Aorta (tissue), 5 donors: ENCODE results near the gene ERG. TPM values are rescaled to one million over a fixed set of nuclear protein-coding genes. Genes with fewer than 3 reads are reported as not detected.

Source experiments
- ATAC-seq: fragments of 200-7000 bp; cut with Tn5 transposase; one replicate; pipeline ENCODE4 v1.9.1; 2022; ENCODE audit warnings: moderate library complexity; ENCODE audit not compliant: low FRiP score
- DNase-seq, 2 donors: peaks; one replicate each; pipeline ENCODE4 v3.0.0-alpha.2; 2020
- H3K27ac ChIP-seq, 2 donors: one replicate each; pipeline ENCODE4 v1.5.1; 2013; ENCODE audit warnings: low read length in 2 of 2, mild to moderate bottlenecking in 2 of 2, moderate library complexity in 2 of 2, control low read depth in 1 of 2, inconsistent platforms in 1 of 2, low read depth in 1 of 2
- H3K27me3 ChIP-seq, 2 donors: one replicate each; pipeline ENCODE4 v1.6.1; 2013; ENCODE audit warnings: control low read depth in 1 of 2, low read length in 1 of 2, mild to moderate bottlenecking in 1 of 2, moderate library complexity in 1 of 2; ENCODE audit not compliant: insufficient read depth in 2 of 2, control insufficient read depth in 1 of 2
- H3K36me3 ChIP-seq, 2 donors: one replicate each; pipeline ENCODE4 v1.6.1; 2013; ENCODE audit warnings: control low read depth in 1 of 2, low read length in 1 of 2, mild to moderate bottlenecking in 1 of 2; ENCODE audit not compliant: insufficient read depth in 2 of 2, control insufficient read depth in 1 of 2
- H3K4me1 ChIP-seq, 2 donors: one replicate each; pipeline ENCODE4 v1.6.1; 2013; ENCODE audit warnings: low read length in 2 of 2, control low read depth in 1 of 2, mild to moderate bottlenecking in 1 of 2, moderate library complexity in 1 of 2; ENCODE audit not compliant: insufficient read depth in 2 of 2, control insufficient read depth in 1 of 2
- H3K4me3 ChIP-seq, 2 donors: one replicate each; pipeline ENCODE4 v1.5.1; 2013; ENCODE audit warnings: low read length in 2 of 2, control low read depth in 1 of 2, mild to moderate bottlenecking in 1 of 2
- H3K9me3 ChIP-seq: one replicate; pipeline ENCODE4 v1.6.1; 2013; ENCODE audit warnings: mild to moderate bottlenecking, low read length; ENCODE audit not compliant: control insufficient read depth
- WGBS, 2 donors: extraction: QIAGEN DNeasy Blood & Tissue Kit; methylation state at CpG; one replicate each; pipeline ENCODE4 v1.1.7; 2013; 5-methylcytosine and 5-hydroxymethylcytosine counted together
- intact Hi-C, 2 donors: fragments of 100-400 bp; cut with DNase I; formaldehyde crosslinking; loops; one replicate each; pipeline versions ENCODE4 v1.14.2 to v1.15.0; 2022
- polyA plus RNA-seq, 2 donors: library from polyadenylated mRNA; stranded (reverse); fragments of 200-250 nt; gene quantifications; one replicate each; pipeline ENCODE4 v1.2.3, GENCODE V29; 2013
- total RNA-seq, 2 donors: library from RNA; stranded (reverse); fragmentation: NEBNext Ultra II Directional; extraction: Animal tissue kit (Norgen Biotek cat#: 25700); gene quantifications; one replicate each; pipeline ENCODE4 v1.2.1, GENCODE V29; 2021
- donor health status: healthy with polysubstance abuse.
- donor health status: Bipolar disorder and iron deficiency.
- donor health status: DM: no; HTN: no; CAD: no.
- donor health status: DM: no; HTN: no; CAD: no.
- donor health status: DM: yes; HTN: yes; CAD: no.

Gene ERG
- total and polyA plus RNA-seq, 4 donors, result 33.5 to 133 (median 86.4) TPM

- no peaks in the 10 kb centered on the region for H3K27me3 ChIP-seq
- no peak for DNase-seq
- peak overlapping the region; percentile 58 to 65 for H3K4me3 ChIP-seq
- 7 to 8% methylated on average over 9 of the region's 9 CpGs for WGBS, 2 donors
- peak overlapping the region in 1 of 2 donors; percentile 69 for H3K27ac ChIP-seq
- no peaks in the 10 kb centered on the region for H3K9me3 ChIP-seq
- H3K4me1 ChIP-seq, result peaks cover 0 to 7% of the 10 kb centered on the region in 2 donors
- peak; percentile 86 for ATAC-seq
- intact Hi-C loops, result loop anchor here (1.0 to 10.0 kb wide), 5 partner anchors 151 to 629 kb away; no protein-coding TSS in a partner anchor
- H3K36me3 ChIP-seq, result no peaks in the 10 kb centered on the region
Observed at GRCh38 chr21:38505654-38506523, 7.6 kb upstream of the ERG start.

DNA sequence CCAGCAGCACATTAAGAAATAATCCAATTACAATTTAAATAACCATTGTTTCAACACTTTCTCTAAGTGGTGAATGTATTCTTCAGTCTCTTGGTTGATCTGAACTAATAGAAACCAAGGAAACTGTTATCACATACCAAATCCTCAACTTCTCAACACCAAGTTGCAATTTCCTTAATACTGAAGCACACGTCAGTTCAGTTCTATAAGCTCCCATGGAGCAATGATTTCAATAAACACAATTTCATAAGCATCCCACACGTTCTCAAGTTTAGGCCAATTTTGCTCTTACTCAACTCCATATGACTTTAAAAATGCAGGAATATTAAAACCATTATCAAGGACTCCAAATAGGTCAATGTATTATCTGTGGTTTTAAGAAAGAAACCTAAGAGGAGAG lies 5.8 kb upstream of the ERG start:
- Histone ChIP-seq H3K36me3 (no peaks in the 10 kb centered on the region), H3K27me3 (no peaks in the 10 kb centered on the region), H3K9me3 (no peaks in the 10 kb centered on the region), H3K27ac (peak overlapping the region; percentile 23 to 97), H3K4me3 (peak overlapping the region; percentile 54 to 92), H3K4me1 (peaks cover 0 to 3% of the 10 kb centered on the region in 2 donors)
- intact Hi-C loops, result loop anchor here (10.0 kb wide), 1 partner anchor 631 kb away; no protein-coding TSS in a partner anchor
- WGBS, 2 donors, result 8 to 9% methylated on average over 2 of the region's 2 CpGs
- ATAC-seq (no peak), DNase-seq (no peak)

GRCh38 chr21:38503583-38503982 lies 5.3 kb upstream of the ERG start:
- ATAC-seq (peak; percentile 44), DNase-seq (peak in 1 of 2 donors; percentile 71)
- 3 to 7% methylated on average over 10 of the region's 10 CpGs for WGBS, 2 donors
- intact Hi-C loops, result loop anchor here (10.0 kb wide), 1 partner anchor 631 kb away; no protein-coding TSS in a partner anchor
- no peaks in the 10 kb centered on the region for H3K9me3 ChIP-seq
- peak overlapping the region; percentile 54 to 92 for H3K4me3 ChIP-seq
- H3K27ac ChIP-seq, result peak overlapping the region; percentile 44 to 97
- H3K36me3 ChIP-seq, result no peaks in the 10 kb centered on the region
- H3K4me1 ChIP-seq, result peaks cover 0 to 4% of the 10 kb centered on the region in 2 donors
- no peaks in the 10 kb centered on the region for H3K27me3 ChIP-seq

DNA sequence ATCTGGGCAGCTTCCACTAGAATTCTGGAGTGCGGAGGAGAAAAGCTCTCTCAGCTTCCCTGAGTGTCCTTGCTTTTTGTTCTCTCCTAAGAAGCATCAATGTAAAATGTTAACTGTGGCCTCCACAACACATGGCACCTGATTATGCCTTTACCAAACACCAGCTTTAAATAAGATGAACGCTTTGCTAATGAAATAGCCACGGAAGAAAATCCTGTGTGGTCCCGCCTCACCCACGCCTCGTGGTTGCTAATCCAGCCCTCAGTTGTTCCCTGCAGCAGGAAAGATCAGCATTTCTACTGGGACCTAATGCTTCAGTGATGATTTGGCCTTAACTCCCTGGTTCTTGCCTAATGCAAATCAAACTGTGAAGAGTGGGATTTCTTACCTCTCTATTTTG lies 1.8 kb upstream of the ERG start:
- Histone ChIP-seq H3K27me3 (no peaks in the 10 kb centered on the region), H3K9me3 (no peaks in the 10 kb centered on the region), H3K36me3 (no peaks in the 10 kb centered on the region), H3K4me3 (no peak overlapping the region), H3K27ac (peak overlapping the region; percentile 2 to 16), H3K4me1 (peaks cover 4 to 7% of the 10 kb centered on the region in 2 donors)
- ATAC-seq (no peak), DNase-seq (no peak)
- WGBS, 2 donors, result 15 to 23% methylated on average over 6 of the region's 6 CpGs
- intact Hi-C loops, result loop anchor here (10.0 kb wide), 1 partner anchor 635 kb away; no protein-coding TSS in a partner anchor

DNA sequence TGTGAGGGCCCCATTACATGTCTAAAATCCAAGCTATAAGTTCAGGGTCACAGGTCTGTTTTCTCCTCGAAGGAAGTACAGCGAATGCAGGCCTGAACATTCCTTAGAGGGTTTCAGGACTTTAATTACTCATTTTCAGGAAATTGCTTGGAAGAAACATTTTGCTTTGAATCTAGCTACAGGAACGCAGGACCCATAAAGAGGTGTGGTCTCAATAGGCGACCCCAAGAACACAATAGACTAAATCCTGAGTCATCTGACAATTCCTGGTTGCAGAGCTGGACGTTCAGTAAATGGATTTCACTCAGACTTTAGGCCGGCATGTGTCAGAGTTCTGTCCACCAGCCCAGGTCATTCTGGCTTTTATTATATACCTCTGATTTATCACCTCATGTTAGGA lies 1.0 kb upstream of the ERG start:
- H3K27ac ChIP-seq, result peak overlapping the region in 1 of 2 donors; percentile 81
- 24 to 28% methylated on average over 6 of the region's 6 CpGs for WGBS, 2 donors
- ATAC-seq, result no peak

DNA sequence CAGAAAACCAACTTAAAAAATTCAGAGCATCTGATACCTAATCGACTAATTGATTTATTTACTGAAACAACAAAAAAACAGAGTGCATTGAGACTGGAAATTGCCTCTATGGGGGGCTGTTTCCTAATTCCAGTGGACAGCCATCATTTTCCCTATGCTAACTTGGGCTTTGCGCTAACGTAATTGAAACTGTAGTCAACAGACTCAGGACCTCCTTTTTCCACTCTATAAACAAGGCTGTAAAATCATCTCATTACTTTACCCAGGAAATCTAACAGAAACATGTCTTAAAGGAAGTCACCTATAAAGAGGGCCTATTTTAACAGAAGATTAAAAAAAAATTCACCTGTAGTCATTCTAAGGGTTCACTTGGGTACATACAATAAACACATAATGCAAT lies 2.1 kb downstream of the ERG start:
- H3K36me3 ChIP-seq, result no peaks in the 10 kb centered on the region
- no peak overlapping the region for H3K4me3 ChIP-seq
- H3K27me3 ChIP-seq, result no peaks in the 10 kb centered on the region
- no peak overlapping the region for H3K27ac ChIP-seq
- intact Hi-C loops, result loop anchor here (5.0 to 10.0 kb wide), 4 partner anchors 34 to 251 kb away; no protein-coding TSS in a partner anchor
- 76 to 81% methylated on average over 3 of the region's 3 CpGs for WGBS, 2 donors
- peaks cover 8 to 10% of the 10 kb centered on the region in 2 donors for H3K4me1 ChIP-seq
- no peaks in the 10 kb centered on the region for H3K9me3 ChIP-seq
- ATAC-seq, result no peak
- no peak for DNase-seq

More for the DNA sequence above, 1.0 kb upstream of the ERG start:
- intact Hi-C loops, result loop anchor here (5.0 to 10.0 kb wide), 4 partner anchors 37 to 254 kb away; no protein-coding TSS in a partner anchor
- peaks cover 4 to 9% of the 10 kb centered on the region in 2 donors for H3K4me1 ChIP-seq
- H3K9me3 ChIP-seq, result no peaks in the 10 kb centered on the region
- H3K36me3 ChIP-seq, result no peaks in the 10 kb centered on the region
- H3K4me3 ChIP-seq, result no peak overlapping the region
- no peak for DNase-seq
- H3K27me3 ChIP-seq, result no peaks in the 10 kb centered on the region

GRCh38 chr21:38495696-38496095 lies 2.6 kb downstream of the ERG start:
- ATAC-seq, result no peak
- intact Hi-C loops, result loop anchor here (5.0 to 10.0 kb wide), 4 partner anchors 33 to 251 kb away; no protein-coding TSS in a partner anchor
- WGBS, 2 donors, result 57 to 65% methylated on average over 2 of the region's 2 CpGs
- DNase-seq, result no peak
- Histone ChIP-seq H3K27me3 (no peaks in the 10 kb centered on the region), H3K36me3 (no peaks in the 10 kb centered on the region), H3K4me3 (no peak overlapping the region), H3K27ac (peak overlapping the region; percentile 58 to 68), H3K9me3 (no peaks in the 10 kb centered on the region), H3K4me1 (peaks cover 8 to 10% of the 10 kb centered on the region in 2 donors)

- DNase-seq (no peak), ATAC-seq (no peak)
- Histone ChIP-seq H3K27me3 (no peaks in the 10 kb centered on the region), H3K4me3 (no peak overlapping the region), H3K4me1 (peaks cover 8 to 10% of the 10 kb centered on the region in 2 donors), H3K36me3 (no peaks in the 10 kb centered on the region), H3K9me3 (no peaks in the 10 kb centered on the region), H3K27ac (peak overlapping the region; percentile 49 to 69)
- intact Hi-C loops, result loop anchor here (5.0 to 10.0 kb wide), 4 partner anchors 33 to 250 kb away; no protein-coding TSS in a partner anchor
- 43 to 44% methylated on average over 5 of the region's 5 CpGs for WGBS, 2 donors
Observed at GRCh38 chr21:38495242-38495641, 3.0 kb downstream of the ERG start.
